Measurements from ENCODE around the gene CSNK1D. TPM values are rescaled to one million over a fixed set of nuclear protein-coding genes. Genes with fewer than 3 reads are reported as not detected.

Gene CSNK1D
- total and polyA plus RNA-seq, 10 of the 15 experiments (the other 5 are each of a cell fraction or from before 2014, with no cell fraction given), result 5.7 to 105 (median 58.1) TPM

DNA sequence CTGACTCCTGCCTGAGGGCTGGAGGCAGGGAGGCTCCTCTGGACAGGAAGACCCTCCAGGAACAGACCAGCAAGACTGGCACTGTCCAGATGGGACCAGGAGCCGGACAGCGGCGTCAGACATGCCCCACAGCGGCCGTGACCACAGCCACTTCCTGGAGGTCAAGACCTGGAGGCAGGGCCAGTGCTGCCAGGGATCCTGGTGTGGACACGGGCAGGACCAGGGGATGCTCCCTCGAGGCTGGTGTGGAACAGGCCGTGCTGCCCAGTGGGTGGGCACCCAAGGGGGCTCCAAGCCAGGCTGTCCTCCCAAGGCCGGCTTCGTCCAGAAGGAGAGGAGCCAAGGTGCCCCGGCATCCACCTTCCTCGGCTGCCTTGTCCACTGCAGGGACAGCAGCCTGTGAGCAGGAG lies 56.4 kb downstream of the CSNK1D start:
- in situ Hi-C loops (cut with MboI), result no loop called here
- Histone ChIP-seq H4K20me1 (ENCODE audit: control insufficient read depth, insufficient read depth) (no peaks in the 10 kb centered on the region), H3K4me3 (no peak overlapping the region), H3K4me1 (ENCODE audit: control insufficient read depth, insufficient read depth, low read length) (peaks cover 22% of the 10 kb centered on the region), H3K36me3 (ENCODE audit: control insufficient read depth in 2 of 2, insufficient read depth in 2 of 2, low read length in 1 of 2) (no peaks in the 10 kb centered on the region), H3K9me3 (replicated peaks; ENCODE audit: control insufficient read depth, insufficient read depth, low read length) (no peaks in the 10 kb centered on the region; the same call in 2 of the 3 replicates), H3K79me2 (ENCODE audit: control insufficient read depth, insufficient read depth, low read length) (no peaks in the 10 kb centered on the region), H3K4me2 (ENCODE audit: control insufficient read depth, insufficient read depth) (peak overlapping the region; percentile 70), H3K27me3 (replicated peaks in 1 of 2; ENCODE audit: control insufficient read depth in 2 of 2, insufficient read depth in 2 of 2, low read length in 1 of 2) (no peaks in the 10 kb centered on the region), H3K27ac (ENCODE audit: control insufficient read depth, insufficient read depth) (peak overlapping the region; percentile 39), H2AFZ (ENCODE audit: control insufficient read depth, low read depth, low read length) (peak overlapping the region; percentile 35), H3K9ac (ENCODE audit: control insufficient read depth, insufficient read depth, low read length) (peak overlapping the region; percentile 48; the same call in 1 of the 2 replicates)
- POLR2A ChIA-PET, result interaction anchor here (1.2 to 2.2 kb wide), 4 partner anchors 11 to 25 kb away, joined by 3 to 6 read pairs (median 4); partner anchors contain the start of gene SLC16A3
- TF ChIP-seq LARP7 (IDR thresholded peaks at IDR 0.05) (0 out of 2 replicates have a peak, but pooled peaks have one; percentile 24), GATAD2B (conservative IDR thresholded peaks at IDR 0.05; ENCODE audit: low read depth) (0 out of 2 replicates have a peak, but pooled peaks have one; percentile 31), PAX5 (IDR thresholded peaks at IDR 0.05; ENCODE audit: borderline replicate concordance, low read depth, low read length) (no peak)
- CTCF ChIA-PET, result no interaction called here
- ATAC-seq (no peak), FAIRE-seq (no peak), DNase-seq (ENCODE audit: low read depth, low spot score) (no peak)
- BruUV-seq (replicated peaks), result no TSS peak
- SMC1A ChIA-PET (ENCODE audit: uncharacterized antibody, unreplicated experiment), result no interaction called here
- WGBS (ENCODE audit: insufficient coverage, insufficient replicate concordance, low lambda C conversion rate, missing lambda C conversion rate), result 83% methylated on average over 12 of the region's 12 CpGs
- intact Hi-C loops (cut with micrococcal nuclease; ENCODE audit: unreplicated experiment), result no loop called here
- RAD21 ChIA-PET (ENCODE audit: unreplicated experiment), result no interaction called here

DNA sequence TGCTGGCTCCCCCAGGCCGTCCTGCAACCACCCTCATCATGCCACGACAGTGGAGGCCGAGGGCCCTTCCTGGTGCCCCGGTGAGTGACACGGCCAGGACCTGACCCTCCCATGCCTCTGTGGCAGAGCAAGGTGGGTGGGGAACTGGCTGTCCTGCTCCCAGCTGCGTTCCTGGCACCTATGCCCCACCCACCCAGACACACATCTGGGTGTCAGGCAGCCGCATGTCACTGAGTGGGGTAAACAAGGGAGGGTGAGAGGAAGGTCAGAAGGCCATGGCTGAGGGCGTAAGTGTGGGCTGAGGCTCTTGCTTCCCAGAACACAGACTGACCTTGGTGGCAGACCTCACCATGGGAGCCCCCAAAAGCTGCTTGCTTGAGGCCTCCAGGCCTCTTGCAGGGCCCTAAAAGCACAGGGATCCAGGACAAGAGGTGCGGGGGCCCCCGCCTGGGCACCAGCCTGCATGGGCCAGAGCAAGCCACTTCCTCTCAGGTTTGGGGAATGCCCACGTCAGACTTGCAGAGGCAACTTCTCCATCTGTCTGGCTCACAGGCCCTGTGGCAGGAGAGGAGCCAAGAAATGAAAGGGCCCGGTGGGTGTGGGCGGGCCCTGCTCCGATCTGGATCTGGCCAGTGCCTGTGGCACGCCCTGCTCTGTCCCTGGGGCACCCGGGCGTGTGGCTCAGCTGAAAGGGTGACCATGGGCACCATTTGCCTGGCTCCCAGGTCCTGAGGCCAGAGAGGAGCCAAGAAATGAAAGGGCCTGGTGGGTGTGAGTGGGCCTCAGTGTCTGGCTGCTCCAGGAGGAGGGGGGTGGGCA lies 57.0 kb downstream of the CSNK1D start:
- no TSS peak for BruUV-seq (replicated peaks)
- Histone ChIP-seq H3K36me3 (ENCODE audit: control insufficient read depth in 2 of 2, insufficient read depth in 2 of 2, low read length in 1 of 2) (no peaks in the 10 kb centered on the region), H3K79me2 (ENCODE audit: control insufficient read depth, insufficient read depth, low read length) (no peaks in the 10 kb centered on the region; the same call in 1 of the 2 replicates), H4K20me1 (ENCODE audit: control insufficient read depth, insufficient read depth) (no peaks in the 10 kb centered on the region), H2AFZ (ENCODE audit: control insufficient read depth, low read depth, low read length) (peak overlapping the region; percentile 35), H3K9me3 (replicated peaks; ENCODE audit: control insufficient read depth, insufficient read depth, low read length) (no peaks in the 10 kb centered on the region; the same call in 2 of the 3 replicates), H3K4me1 (ENCODE audit: control insufficient read depth, insufficient read depth, low read length) (peaks cover 24% of the 10 kb centered on the region), H3K4me2 (ENCODE audit: control insufficient read depth, insufficient read depth) (peak overlapping the region; percentile 70), H3K27me3 (replicated peaks in 1 of 2; ENCODE audit: control insufficient read depth in 2 of 2, insufficient read depth in 2 of 2, low read length in 1 of 2) (no peaks in the 10 kb centered on the region), H3K4me3 (no peak overlapping the region), H3K27ac (ENCODE audit: control insufficient read depth, insufficient read depth) (peak overlapping the region; percentile 39), H3K9ac (ENCODE audit: control insufficient read depth, insufficient read depth, low read length) (peak overlapping the region; percentile 48; the same call in 1 of the 2 replicates)
- in situ Hi-C loops (cut with MboI) (no loop called here), intact Hi-C loops (cut with micrococcal nuclease; ENCODE audit: unreplicated experiment) (no loop called here)
- ChIA-PET SMC1A (ENCODE audit: uncharacterized antibody, unreplicated experiment) (interaction anchor here (0.6 kb wide), 1 partner anchor 12 kb away, joined by 3 read pairs; no protein-coding TSS in a partner anchor), CTCF (interaction anchor here (1.5 kb wide), 1 partner anchor 10 kb away, joined by 3 read pairs; no protein-coding TSS in a partner anchor), RAD21 (ENCODE audit: unreplicated experiment) (interaction anchor here (2.4 kb wide), 1 partner anchor 10 kb away, joined by 5 read pairs; no protein-coding TSS in a partner anchor), POLR2A (interaction anchor here (1.2 to 2.2 kb wide), 3 partner anchors 10 to 25 kb away, joined by 3 to 6 read pairs (median 4); partner anchors contain the start of gene SLC16A3)
- 3% methylated on average over 17 of the region's 17 CpGs for WGBS (ENCODE audit: insufficient coverage, insufficient replicate concordance, low lambda C conversion rate, missing lambda C conversion rate)
- DNase-seq (ENCODE audit: low read depth, low spot score), result peak; percentile 59
- peak; percentile 83 for ATAC-seq
- FAIRE-seq, result peak; percentile 71
- no peak for TF ChIP-seq SIN3A (IDR thresholded peaks at IDR 0.05; ENCODE audit: low read depth, low read length)
- TF ChIP-seq RAD21 (IDR thresholded peaks at IDR 0.05; ENCODE audit: insufficient read depth, low read depth, low read length), result no peak
- TF ChIP-seq IKZF2 (IDR thresholded peaks at IDR 0.05), result peak; percentile 43 to 61; a peak in 1 of 4 replicates
- 0 out of 2 replicates have a peak, but pooled peaks have one; percentile 16 for TF ChIP-seq YY1 (IDR thresholded peaks at IDR 0.05; ENCODE audit: low read depth, low read length)
- TF ChIP-seq, protein P1, sequence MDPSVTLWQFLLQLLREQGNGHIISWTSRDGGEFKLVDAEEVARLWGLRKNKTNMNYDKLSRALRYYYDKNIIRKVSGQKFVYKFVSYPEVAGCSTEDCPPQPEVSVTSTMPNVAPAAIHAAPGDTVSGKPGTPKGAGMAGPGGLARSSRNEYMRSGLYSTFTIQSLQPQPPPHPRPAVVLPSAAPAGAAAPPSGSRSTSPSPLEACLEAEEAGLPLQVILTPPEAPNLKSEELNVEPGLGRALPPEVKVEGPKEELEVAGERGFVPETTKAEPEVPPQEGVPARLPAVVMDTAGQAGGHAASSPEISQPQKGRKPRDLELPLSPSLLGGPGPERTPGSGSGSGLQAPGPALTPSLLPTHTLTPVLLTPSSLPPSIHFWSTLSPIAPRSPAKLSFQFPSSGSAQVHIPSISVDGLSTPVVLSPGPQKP (IDR thresholded peaks at IDR 0.05; ENCODE audit: low read depth, low read length), result no peak
- TF ChIP-seq, protein P2, sequence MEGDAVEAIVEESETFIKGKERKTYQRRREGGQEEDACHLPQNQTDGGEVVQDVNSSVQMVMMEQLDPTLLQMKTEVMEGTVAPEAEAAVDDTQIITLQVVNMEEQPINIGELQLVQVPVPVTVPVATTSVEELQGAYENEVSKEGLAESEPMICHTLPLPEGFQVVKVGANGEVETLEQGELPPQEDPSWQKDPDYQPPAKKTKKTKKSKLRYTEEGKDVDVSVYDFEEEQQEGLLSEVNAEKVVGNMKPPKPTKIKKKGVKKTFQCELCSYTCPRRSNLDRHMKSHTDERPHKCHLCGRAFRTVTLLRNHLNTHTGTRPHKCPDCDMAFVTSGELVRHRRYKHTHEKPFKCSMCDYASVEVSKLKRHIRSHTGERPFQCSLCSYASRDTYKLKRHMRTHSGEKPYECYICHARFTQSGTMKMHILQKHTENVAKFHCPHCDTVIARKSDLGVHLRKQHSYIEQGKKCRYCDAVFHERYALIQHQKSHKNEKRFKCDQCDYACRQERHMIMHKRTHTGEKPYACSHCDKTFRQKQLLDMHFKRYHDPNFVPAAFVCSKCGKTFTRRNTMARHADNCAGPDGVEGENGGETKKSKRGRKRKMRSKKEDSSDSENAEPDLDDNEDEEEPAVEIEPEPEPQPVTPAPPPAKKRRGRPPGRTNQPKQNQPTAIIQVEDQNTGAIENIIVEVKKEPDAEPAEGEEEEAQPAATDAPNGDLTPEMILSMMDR (IDR thresholded peaks at IDR 0.05 in 2 of 3, conservative IDR thresholded peaks at IDR 0.05 in 1 of 3; ENCODE audit: control insufficient read depth in 2 of 3, extremely low read depth in 1 of 3, insufficient read depth in 1 of 3, low read depth in 3 of 3, low read length in 3 of 3), result peak in 2 of 3 experiments; percentile 4 to 23; a peak in 1 of 6 replicates
- 0 out of 4 replicates have a peak, but pooled peaks have one; percentile 8 to 31 for TF ChIP-seq BHLHE40 (IDR thresholded peaks at IDR 0.05; ENCODE audit: borderline replicate concordance in 1 of 2, low read depth in 2 of 2, low read length in 1 of 2)
- no peak for TF ChIP-seq SRF (IDR thresholded peaks at IDR 0.05; ENCODE audit: low read depth in 2 of 2, low read length in 2 of 2)
- no peak for TF ChIP-seq FOS (IDR thresholded peaks at IDR 0.05; ENCODE audit: borderline replicate concordance, extremely low read depth, insufficient read length)

All from GM12878 (cell line).